ENCODE data around the gene MSH2. TPM values are rescaled to one million over a fixed set of nuclear protein-coding genes. Genes with fewer than 3 reads are reported as not detected.

The MSH2 gene
- total and polyA plus RNA-seq, 2 experiments from 2014 or later: 17.8 to 21.8 TPM

DNA sequence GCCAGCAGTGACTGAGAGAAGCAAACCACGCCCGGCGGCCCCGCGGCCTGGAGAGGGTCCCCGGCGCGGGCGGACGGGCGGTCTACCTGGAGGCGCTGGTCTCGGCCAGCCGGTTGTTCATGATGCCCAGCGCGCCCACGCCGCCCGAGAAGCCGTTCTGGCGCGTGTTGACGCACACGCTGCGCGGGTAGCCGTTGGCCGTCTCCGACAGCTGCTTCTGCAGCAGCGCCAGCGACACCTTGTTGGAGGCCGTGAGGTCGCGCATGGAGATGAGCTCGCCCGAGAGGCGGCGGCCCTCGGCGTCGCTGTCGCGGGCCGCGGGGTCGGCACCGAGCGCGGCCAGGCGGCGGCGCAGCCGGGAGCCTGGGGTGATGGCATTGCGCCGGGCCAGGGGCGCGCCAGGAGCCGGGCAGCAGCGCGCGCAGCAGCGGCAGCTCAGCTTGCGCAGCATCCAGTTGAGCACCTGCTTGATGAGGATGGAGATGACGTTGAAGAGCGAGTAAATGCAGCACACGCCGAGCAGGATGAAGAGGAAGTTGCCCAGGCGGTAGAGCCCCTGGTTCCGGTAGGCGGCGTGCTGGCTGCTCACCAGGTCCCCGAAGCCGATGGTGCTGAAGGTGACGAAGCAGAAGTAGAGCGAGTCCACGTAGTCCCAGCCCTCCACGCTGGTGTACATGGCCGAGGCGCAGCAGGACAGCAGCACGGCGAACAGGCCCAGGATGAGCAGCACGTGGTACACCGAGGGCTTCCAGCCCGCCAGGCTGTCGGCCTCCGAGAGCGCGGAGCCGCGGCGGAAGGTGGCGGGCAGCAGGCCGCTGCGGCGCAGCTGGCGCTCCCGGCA is 118.1 kb downstream of the MSH2 start:
- Histone ChIP-seq H3F3A (ENCODE audit: insufficient read depth) (no peaks in the 10 kb centered on the region), H3K27ac (no peak overlapping the region), H3K9me2 (ENCODE audit: insufficient read depth) (no peaks in the 10 kb centered on the region), H2AFZ (peak overlapping the region; percentile 74), H3K4me1 (ENCODE audit: insufficient read depth) (0 out of 2 replicates have a peak, but pooled peaks cover 2% of the 10 kb centered on the region), H3K9ac (peak overlapping the region; percentile 39; the same call in 1 of the 2 replicates), H3K9me3 (ENCODE audit: low read depth) (no peaks in the 10 kb centered on the region), H3K27me3 (replicated peaks; ENCODE audit: insufficient read depth) (peaks cover 17% of the 10 kb centered on the region; the same call in 1 of the 2 replicates), H3K4me3 (peak overlapping the region; percentile 71), H3K36me3 (ENCODE audit: low read depth) (no peaks in the 10 kb centered on the region), H3K79me2 (ENCODE audit: insufficient read depth) (no peaks in the 10 kb centered on the region), H3K4me2 (ENCODE audit: unreplicated experiment) (peak overlapping the region; percentile 96), H4K20me1 (ENCODE audit: insufficient read depth) (no peaks in the 10 kb centered on the region)
- WGBS, 2 experiments (ENCODE audit: low coverage in 1 of 2, low lambda C conversion rate in 2 of 2, missing lambda C conversion rate in 2 of 2): 2% methylated on average over 82 to 97 of the region's 97 CpGs
- in situ Hi-C loops (cut with MboI): no loop called here
- TF ChIP-seq EZH2phosphoT487 (IDR thresholded peaks at IDR 0.05; ENCODE audit: insufficient read depth, low read depth) (no peak), EZH2 (IDR thresholded peaks at IDR 0.05; ENCODE audit: insufficient read depth, poor library complexity, severe bottlenecking) (no peak)
- DNase-seq: peak; percentile 75

DNA sequence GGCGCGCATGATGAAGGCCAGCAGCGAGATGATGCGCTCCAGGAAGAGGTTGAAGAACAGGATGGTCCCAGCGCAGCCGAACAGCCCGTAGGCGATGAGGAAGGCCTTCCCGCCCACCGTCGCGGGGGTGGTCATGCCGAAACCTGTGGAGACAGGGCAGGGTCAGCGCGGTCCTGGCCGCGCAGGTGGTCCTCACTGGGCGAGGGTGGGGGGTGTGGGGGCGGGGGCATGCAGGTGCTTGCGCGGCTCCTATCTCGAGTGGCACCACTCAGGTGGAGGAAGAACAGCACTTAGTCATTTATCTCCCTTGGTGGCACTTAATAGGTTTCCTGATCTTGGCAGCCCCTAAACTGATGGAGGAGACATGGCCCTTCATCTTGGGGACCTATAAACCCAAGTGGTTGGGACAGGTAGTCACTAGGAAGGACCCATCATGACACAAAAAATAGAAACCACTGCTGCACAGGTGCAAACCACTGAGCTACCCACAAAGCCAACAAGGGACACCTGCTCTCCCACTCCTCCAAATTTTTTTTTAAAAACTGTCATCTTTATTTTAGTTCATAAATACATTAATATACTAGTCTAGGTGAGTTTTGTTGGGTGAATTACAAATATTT is 118.8 kb downstream of the MSH2 start:
- H3F3A ChIP-seq (ENCODE audit: insufficient read depth): no peaks in the 10 kb centered on the region
- H3K9ac ChIP-seq: no peak overlapping the region
- no peak for DNase-seq
- H3K4me1 ChIP-seq (ENCODE audit: insufficient read depth): 0 out of 2 replicates have a peak, but pooled peaks cover 2% of the 10 kb centered on the region
- H3K79me2 ChIP-seq (ENCODE audit: insufficient read depth): no peaks in the 10 kb centered on the region
- no peaks in the 10 kb centered on the region for H3K9me3 ChIP-seq (ENCODE audit: low read depth)
- peak overlapping the region; percentile 71 for H3K4me3 ChIP-seq
- in situ Hi-C loops (cut with MboI): no loop called here
- WGBS, 2 experiments (ENCODE audit: low coverage in 1 of 2, low lambda C conversion rate in 2 of 2, missing lambda C conversion rate in 2 of 2): 9 to 25% methylated on average over 13 to 18 of the region's 22 CpGs
- no peaks in the 10 kb centered on the region for H3K36me3 ChIP-seq (ENCODE audit: low read depth)
- no peaks in the 10 kb centered on the region for H3K9me2 ChIP-seq (ENCODE audit: insufficient read depth)
- no peaks in the 10 kb centered on the region for H4K20me1 ChIP-seq (ENCODE audit: insufficient read depth)
- no peak for TF ChIP-seq EZH2phosphoT487 (IDR thresholded peaks at IDR 0.05; ENCODE audit: insufficient read depth, low read depth)
- TF ChIP-seq EZH2 (IDR thresholded peaks at IDR 0.05; ENCODE audit: insufficient read depth, poor library complexity, severe bottlenecking): no peak
- H3K4me2 ChIP-seq (ENCODE audit: unreplicated experiment): peak overlapping the region; percentile 96
- H3K27ac ChIP-seq: no peak overlapping the region
- peaks cover 17% of the 10 kb centered on the region; the same call in 1 of the 2 replicates for H3K27me3 ChIP-seq (replicated peaks; ENCODE audit: insufficient read depth)
- peak overlapping the region; percentile 74 for H2AFZ ChIP-seq

DNA sequence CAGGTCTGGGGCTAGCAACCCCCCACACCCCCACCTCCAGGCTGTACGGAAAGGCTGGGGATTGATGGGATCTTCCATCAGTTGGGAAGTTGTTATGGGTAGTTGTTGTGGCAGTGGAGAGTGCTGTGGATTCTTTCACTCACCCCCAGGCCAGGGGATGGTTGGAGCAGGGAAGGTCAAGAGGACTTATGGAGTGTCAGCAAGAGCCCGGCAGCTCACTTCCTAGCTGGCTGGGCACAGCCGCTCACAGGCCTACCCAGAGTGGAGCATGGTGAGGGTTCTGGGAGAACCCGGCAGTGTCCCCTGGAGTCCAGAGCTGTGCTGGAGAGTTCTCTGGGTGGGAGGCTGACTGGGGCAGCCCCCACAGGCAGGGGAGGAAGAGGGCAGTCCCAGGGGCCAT is 122.2 kb downstream of the MSH2 start:
- Histone ChIP-seq H3K36me3 (ENCODE audit: low read depth) (no peaks in the 10 kb centered on the region), H4K20me1 (ENCODE audit: insufficient read depth) (no peaks in the 10 kb centered on the region), H2AFZ (no peak overlapping the region), H3K4me1 (ENCODE audit: insufficient read depth) (0 out of 2 replicates have a peak, but pooled peaks cover 2% of the 10 kb centered on the region), H3K27ac (no peak overlapping the region), H3F3A (ENCODE audit: insufficient read depth) (no peaks in the 10 kb centered on the region), H3K79me2 (ENCODE audit: insufficient read depth) (no peaks in the 10 kb centered on the region), H3K9me2 (ENCODE audit: insufficient read depth) (no peaks in the 10 kb centered on the region), H3K4me3 (no peak overlapping the region), H3K9me3 (ENCODE audit: low read depth) (no peaks in the 10 kb centered on the region), H3K4me2 (ENCODE audit: unreplicated experiment) (no peak overlapping the region), H3K9ac (no peak overlapping the region), H3K27me3 (replicated peaks; ENCODE audit: insufficient read depth) (0 out of 2 replicates have a peak, but pooled peaks cover 12% of the 10 kb centered on the region)
- 90 to 93% methylated on average over 4 of the region's 4 CpGs for WGBS, 2 experiments (ENCODE audit: low coverage in 1 of 2, low lambda C conversion rate in 2 of 2, missing lambda C conversion rate in 2 of 2)
- DNase-seq: no peak
- in situ Hi-C loops (cut with MboI): no loop called here
- TF ChIP-seq EZH2 (IDR thresholded peaks at IDR 0.05; ENCODE audit: insufficient read depth, poor library complexity, severe bottlenecking): no peak
- TF ChIP-seq EZH2phosphoT487 (IDR thresholded peaks at IDR 0.05; ENCODE audit: insufficient read depth, low read depth): no peak

DNA sequence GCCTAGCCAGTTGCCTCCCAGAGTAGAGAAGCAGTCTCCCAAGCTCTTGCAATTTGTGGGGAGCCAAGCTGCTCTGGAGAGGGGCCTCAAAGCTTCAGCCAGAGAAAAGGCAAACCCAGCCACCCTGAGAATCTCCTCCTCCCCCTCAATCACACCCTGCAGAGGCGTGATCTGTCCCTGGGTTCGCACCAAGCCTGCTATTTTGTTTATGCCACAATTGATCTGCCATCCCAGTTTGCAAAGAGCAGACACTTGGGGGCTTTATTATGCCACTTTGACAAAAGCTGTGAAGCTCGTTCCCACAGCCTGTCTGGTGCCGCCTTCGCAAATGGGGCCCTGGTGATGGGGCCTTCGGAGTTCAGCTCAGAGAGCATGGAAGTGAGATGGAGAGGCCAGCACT is 125.5 kb downstream of the MSH2 start:
- Histone ChIP-seq H3K4me3 (no peak overlapping the region), H3K9me3 (ENCODE audit: low read depth) (no peaks in the 10 kb centered on the region), H3K9me2 (ENCODE audit: insufficient read depth) (no peaks in the 10 kb centered on the region), H3K4me2 (ENCODE audit: unreplicated experiment) (no peak overlapping the region), H3F3A (ENCODE audit: insufficient read depth) (no peaks in the 10 kb centered on the region), H2AFZ (no peak overlapping the region), H4K20me1 (ENCODE audit: insufficient read depth) (no peaks in the 10 kb centered on the region), H3K4me1 (ENCODE audit: insufficient read depth) (peaks cover under 1% of the 10 kb centered on the region; the same call in 1 of the 2 replicates), H3K27me3 (replicated peaks; ENCODE audit: insufficient read depth) (0 out of 2 replicates have a peak, but pooled peaks cover 6% of the 10 kb centered on the region), H3K9ac (no peak overlapping the region), H3K36me3 (ENCODE audit: low read depth) (no peaks in the 10 kb centered on the region), H3K79me2 (ENCODE audit: insufficient read depth) (no peaks in the 10 kb centered on the region), H3K27ac (no peak overlapping the region)
- no peak for DNase-seq
- in situ Hi-C loops (cut with MboI): no loop called here
- 71 to 82% methylated on average over 6 of the region's 6 CpGs for WGBS, 2 experiments (ENCODE audit: low coverage in 1 of 2, low lambda C conversion rate in 2 of 2, missing lambda C conversion rate in 2 of 2)
- no peak for TF ChIP-seq EZH2 (IDR thresholded peaks at IDR 0.05; ENCODE audit: insufficient read depth, poor library complexity, severe bottlenecking)
- no peak for TF ChIP-seq EZH2phosphoT487 (IDR thresholded peaks at IDR 0.05; ENCODE audit: insufficient read depth, low read depth)

Data from GM23248 (cell line).